ENCODE data around the gene GPR146. TPM values are rescaled to one million over a fixed set of nuclear protein-coding genes. Genes with fewer than 3 reads are reported as not detected.

The GPR146 gene
- total and polyA plus RNA-seq, 2 of the 13 experiments (the other 11 are each of a cell fraction or from before 2014, with no cell fraction given), result 2.0 to 15.9 TPM

DNA sequence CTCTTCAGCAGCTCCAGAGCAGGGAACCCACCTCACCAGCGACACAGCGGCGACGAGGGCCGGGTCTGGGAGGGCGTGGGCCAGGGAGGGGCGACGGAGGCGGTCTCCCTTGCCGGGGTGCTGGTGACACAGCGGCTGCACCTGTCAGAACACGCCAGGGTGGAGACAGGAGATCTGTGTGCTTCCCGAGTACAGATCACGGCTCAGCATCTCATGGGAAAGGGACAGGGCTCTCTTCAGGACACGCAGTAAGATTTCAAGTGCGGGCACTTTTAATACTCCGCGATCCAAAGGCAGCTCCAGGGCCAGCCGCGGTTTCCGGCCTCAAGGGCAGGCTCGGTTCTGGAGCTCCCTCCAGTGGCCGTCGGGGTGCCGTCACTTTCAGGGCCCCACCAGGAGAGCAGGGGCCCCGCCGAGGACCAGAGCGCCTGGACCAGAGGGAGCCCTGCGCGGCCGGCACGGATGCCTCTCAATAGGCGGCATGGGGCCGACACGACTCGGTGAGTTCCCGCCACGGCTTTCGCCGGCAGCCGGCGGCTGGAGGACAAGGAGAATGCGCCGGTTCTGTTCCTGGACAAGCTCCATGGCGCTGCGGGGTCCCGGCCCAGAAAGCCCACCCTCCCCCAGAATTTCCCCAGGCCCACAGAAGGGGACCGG, 21.4 kb downstream of the GPR146 start (continued):
- TF ChIP-seq ZNF354B (CRISPR knock-in tag; IDR thresholded peaks at IDR 0.05) (no peak), RARG (CRISPR knock-in tag; IDR thresholded peaks at IDR 0.05; ENCODE audit: low read depth) (no peak), SALL2 (CRISPR knock-in tag; IDR thresholded peaks at IDR 0.05) (no peak), TGIF2 (CRISPR knock-in tag; IDR thresholded peaks at IDR 0.05) (no peak), ZNF136 (CRISPR knock-in tag; IDR thresholded peaks at IDR 0.05; ENCODE audit: low read depth) (no peak), GATAD2A (CRISPR knock-in tag; IDR thresholded peaks at IDR 0.05) (peak; percentile 59; the same call in 1 of the 2 replicates), ZNF780A (CRISPR knock-in tag; IDR thresholded peaks at IDR 0.05) (no peak), ZNF562 (CRISPR knock-in tag; IDR thresholded peaks at IDR 0.05; ENCODE audit: borderline replicate concordance) (no peak), ZNF543 (CRISPR knock-in tag; IDR thresholded peaks at IDR 0.05) (no peak), ZSCAN12 (CRISPR knock-in tag; IDR thresholded peaks at IDR 0.05) (no peak), ISX (CRISPR knock-in tag; conservative IDR thresholded peaks at IDR 0.05) (no peak), MBNL3 (CRISPR knock-in tag; conservative IDR thresholded peaks at IDR 0.05) (no peak), ZNF20 (CRISPR knock-in tag; IDR thresholded peaks at IDR 0.05) (no peak), IRF2 (CRISPR knock-in tag; IDR thresholded peaks at IDR 0.05) (peak; percentile 40; the same call in 1 of the 2 replicates), ZNF343 (CRISPR knock-in tag; IDR thresholded peaks at IDR 0.05) (no peak), RFXAP (CRISPR knock-in tag; IDR thresholded peaks at IDR 0.05; ENCODE audit: borderline replicate concordance) (0 out of 2 replicates have a peak, but pooled peaks have one; percentile 37), ZNF329 (CRISPR knock-in tag; IDR thresholded peaks at IDR 0.05; ENCODE audit: low read depth) (0 out of 2 replicates have a peak, but pooled peaks have one; percentile 56), BHLHE40 (IDR thresholded peaks at IDR 0.05; ENCODE audit: low read length) (no peak), ZNF563 (CRISPR knock-in tag; IDR thresholded peaks at IDR 0.05) (0 out of 2 replicates have a peak, but pooled peaks have one; percentile 56)
- TF ChIP-seq, protein P1, sequence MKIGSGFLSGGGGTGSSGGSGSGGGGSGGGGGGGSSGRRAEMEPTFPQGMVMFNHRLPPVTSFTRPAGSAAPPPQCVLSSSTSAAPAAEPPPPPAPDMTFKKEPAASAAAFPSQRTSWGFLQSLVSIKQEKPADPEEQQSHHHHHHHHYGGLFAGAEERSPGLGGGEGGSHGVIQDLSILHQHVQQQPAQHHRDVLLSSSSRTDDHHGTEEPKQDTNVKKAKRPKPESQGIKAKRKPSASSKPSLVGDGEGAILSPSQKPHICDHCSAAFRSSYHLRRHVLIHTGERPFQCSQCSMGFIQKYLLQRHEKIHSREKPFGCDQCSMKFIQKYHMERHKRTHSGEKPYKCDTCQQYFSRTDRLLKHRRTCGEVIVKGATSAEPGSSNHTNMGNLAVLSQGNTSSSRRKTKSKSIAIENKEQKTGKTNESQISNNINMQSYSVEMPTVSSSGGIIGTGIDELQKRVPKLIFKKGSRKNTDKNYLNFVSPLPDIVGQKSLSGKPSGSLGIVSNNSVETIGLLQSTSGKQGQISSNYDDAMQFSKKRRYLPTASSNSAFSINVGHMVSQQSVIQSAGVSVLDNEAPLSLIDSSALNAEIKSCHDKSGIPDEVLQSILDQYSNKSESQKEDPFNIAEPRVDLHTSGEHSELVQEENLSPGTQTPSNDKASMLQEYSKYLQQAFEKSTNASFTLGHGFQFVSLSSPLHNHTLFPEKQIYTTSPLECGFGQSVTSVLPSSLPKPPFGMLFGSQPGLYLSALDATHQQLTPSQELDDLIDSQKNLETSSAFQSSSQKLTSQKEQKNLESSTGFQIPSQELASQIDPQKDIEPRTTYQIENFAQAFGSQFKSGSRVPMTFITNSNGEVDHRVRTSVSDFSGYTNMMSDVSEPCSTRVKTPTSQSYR (CRISPR knock-in tag; IDR thresholded peaks at IDR 0.05; ENCODE audit: borderline replicate concordance), result no peak
- TF ChIP-seq, protein P2, sequence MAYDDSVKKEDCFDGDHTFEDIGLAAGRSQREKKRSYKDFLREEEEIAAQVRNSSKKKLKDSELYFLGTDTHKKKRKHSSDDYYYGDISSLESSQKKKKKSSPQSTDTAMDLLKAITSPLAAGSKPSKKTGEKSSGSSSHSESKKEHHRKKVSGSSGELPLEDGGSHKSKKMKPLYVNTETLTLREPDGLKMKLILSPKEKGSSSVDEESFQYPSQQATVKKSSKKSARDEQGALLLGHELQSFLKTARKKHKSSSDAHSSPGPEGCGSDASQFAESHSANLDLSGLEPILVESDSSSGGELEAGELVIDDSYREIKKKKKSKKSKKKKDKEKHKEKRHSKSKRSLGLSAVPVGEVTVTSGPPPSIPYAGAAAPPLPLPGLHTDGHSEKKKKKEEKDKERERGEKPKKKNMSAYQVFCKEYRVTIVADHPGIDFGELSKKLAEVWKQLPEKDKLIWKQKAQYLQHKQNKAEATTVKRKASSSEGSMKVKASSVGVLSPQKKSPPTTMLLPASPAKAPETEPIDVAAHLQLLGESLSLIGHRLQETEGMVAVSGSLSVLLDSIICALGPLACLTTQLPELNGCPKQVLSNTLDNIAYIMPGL (CRISPR knock-in tag; IDR thresholded peaks at IDR 0.05; ENCODE audit: borderline replicate concordance in 1 of 2, low read depth in 1 of 2), result peak; percentile 40 to 66; a peak in 2 of 4 replicates
- TF ChIP-seq, protein P3, sequence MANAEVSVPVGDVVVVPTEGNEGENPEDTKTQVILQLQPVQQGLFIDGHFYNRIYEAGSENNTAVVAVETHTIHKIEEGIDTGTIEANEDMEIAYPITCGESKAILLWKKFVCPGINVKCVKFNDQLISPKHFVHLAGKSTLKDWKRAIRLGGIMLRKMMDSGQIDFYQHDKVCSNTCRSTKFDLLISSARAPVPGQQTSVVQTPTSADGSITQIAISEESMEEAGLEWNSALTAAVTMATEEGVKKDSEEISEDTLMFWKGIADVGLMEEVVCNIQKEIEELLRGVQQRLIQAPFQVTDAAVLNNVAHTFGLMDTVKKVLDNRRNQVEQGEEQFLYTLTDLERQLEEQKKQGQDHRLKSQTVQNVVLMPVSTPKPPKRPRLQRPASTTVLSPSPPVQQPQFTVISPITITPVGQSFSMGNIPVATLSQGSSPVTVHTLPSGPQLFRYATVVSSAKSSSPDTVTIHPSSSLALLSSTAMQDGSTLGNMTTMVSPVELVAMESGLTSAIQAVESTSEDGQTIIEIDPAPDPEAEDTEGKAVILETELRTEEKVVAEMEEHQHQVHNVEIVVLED (CRISPR knock-in tag; IDR thresholded peaks at IDR 0.05; ENCODE audit: borderline replicate concordance), result no peak
- TF ChIP-seq, protein P4, sequence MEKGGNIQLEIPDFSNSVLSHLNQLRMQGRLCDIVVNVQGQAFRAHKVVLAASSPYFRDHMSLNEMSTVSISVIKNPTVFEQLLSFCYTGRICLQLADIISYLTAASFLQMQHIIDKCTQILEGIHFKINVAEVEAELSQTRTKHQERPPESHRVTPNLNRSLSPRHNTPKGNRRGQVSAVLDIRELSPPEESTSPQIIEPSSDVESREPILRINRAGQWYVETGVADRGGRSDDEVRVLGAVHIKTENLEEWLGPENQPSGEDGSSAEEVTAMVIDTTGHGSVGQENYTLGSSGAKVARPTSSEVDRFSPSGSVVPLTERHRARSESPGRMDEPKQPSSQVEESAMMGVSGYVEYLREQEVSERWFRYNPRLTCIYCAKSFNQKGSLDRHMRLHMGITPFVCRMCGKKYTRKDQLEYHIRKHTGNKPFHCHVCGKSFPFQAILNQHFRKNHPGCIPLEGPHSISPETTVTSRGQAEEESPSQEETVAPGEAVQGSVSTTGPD (CRISPR knock-in tag; IDR thresholded peaks at IDR 0.05), result no peak

Measured in HepG2 (cell line).